ENCODE measurements around the gene POLR3C. TPM values are rescaled to one million over a fixed set of nuclear protein-coding genes. Genes with fewer than 3 reads are reported as not detected.
"Not testable (repeated sequence)": the region's sequence is repeated elsewhere in the genome, so short reads cannot be mapped to it uniquely, and the experiment has no call there.

The POLR3C gene
- total RNA-seq, 1 experiment from 2014 or later: 61.3 TPM

DNA sequence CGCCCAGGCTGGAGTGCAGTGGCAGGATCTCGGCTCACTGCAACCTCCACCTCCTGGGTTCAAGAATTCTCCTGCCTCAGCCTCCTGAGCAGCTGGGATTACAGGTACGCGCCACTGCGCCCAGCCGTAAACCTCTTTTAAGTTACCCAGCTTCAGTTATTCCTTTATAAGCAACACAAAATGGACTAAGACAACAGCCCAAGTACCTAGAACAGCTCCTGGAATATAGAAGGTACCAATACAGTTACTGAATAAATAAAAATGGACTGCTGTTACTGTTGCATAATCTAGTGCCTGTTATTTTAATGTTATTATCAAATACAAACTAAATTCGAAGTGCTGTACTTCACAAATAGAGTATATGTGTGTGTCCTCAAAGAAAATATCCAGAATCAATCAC is 17.2 kb upstream of the POLR3C start:
- no peak for DNase-seq (ENCODE audit: low read depth, low spot score)
- in situ Hi-C loops (cut with HindIII; ENCODE audit: low pct_unique_long_range_greater_than_20kb, low sequenced_read_pairs): no loop called here

- DNase-seq (ENCODE audit: low read depth, low spot score); in situ Hi-C loops (cut with HindIII; ENCODE audit: low pct_unique_long_range_greater_than_20kb, low sequenced_read_pairs): not testable (repeated sequence)
Observed at GRCh38 chr1:145812977-145813810, 10.8 kb upstream of the POLR3C start.

- in situ Hi-C loops (cut with HindIII; ENCODE audit: low pct_unique_long_range_greater_than_20kb, low sequenced_read_pairs); DNase-seq (ENCODE audit: low read depth, low spot score): not testable (repeated sequence)
Observed at GRCh38 chr1:145818095-145818494, 5.9 kb upstream of the POLR3C start.

DNA sequence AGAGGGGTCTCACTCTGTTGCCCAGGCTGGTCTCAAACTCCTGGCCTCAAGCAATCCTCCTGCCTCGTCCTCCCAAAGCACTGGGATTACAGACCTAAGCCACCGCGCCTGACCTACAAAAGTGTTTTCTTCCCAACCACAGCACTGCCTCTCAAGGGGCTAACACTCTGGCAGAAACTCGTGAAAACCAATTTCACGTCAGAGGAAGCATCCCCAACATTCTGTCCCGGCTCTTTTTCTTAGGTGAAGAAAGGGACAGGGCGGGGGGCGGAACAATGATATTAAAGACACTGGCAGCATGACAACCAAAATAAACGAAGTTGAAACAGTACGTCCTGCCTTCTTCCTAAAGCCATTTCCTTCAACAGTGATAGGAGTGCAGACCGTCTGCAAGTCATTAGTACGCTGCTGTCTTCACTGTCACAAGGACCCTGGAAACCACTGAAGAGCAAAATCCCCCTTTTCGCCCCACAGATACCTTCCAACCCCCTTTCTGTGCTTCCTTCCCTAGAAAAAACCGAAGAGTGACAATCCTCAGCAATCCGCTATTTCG is 1.1 kb upstream of the POLR3C start:
- in situ Hi-C loops (cut with HindIII; ENCODE audit: low pct_unique_long_range_greater_than_20kb, low sequenced_read_pairs); DNase-seq (ENCODE audit: low read depth, low spot score): not testable (repeated sequence)

DNA sequence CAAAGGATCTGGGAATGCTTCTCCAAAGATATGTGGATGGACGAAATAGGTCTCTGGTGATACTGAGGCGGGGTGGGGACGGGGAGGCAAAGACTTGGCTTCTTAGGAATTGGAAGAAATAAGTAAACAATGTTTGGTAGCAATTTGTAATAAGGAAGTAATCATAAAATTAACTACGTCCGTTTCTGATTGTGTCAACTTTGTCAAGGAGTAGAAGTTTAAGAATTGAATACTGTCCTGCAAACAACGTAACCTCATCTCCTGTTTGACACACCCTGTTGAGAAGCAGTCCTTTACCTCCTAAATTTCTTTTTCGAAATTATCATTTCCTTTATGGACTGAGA is 471 bp downstream of the POLR3C start:
- no peak for DNase-seq (ENCODE audit: low read depth, low spot score)
- in situ Hi-C loops (cut with HindIII; ENCODE audit: low pct_unique_long_range_greater_than_20kb, low sequenced_read_pairs): no loop called here

DNA sequence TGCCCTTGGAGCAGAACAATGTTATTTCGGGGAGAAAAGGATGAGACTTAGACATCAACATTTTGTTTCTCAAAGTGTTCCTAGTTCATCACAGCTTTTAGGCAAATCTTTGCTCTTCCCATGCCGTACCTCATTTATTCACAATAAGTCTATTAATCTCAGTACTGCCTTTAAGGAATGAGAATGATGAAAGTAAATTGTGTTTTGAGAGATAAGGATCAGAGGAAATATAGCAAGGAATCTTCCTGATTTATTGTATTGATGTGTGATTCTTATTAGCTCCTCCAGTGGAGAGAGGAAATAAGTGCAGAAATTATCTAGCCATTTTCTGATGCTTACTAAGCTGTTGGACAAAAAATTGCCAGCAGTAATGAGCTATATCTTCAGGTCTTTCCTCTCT is 2.0 kb downstream of the POLR3C start:
- DNase-seq (ENCODE audit: low read depth, low spot score): no peak
- in situ Hi-C loops (cut with HindIII; ENCODE audit: low pct_unique_long_range_greater_than_20kb, low sequenced_read_pairs): no loop called here

GRCh38 chr1:145827966-145828365 is 4.0 kb downstream of the POLR3C start:
- DNase-seq (ENCODE audit: low read depth, low spot score): no peak
- in situ Hi-C loops (cut with HindIII; ENCODE audit: low pct_unique_long_range_greater_than_20kb, low sequenced_read_pairs): no loop called here

GRCh38 chr1:145828367-145829026 is 4.5 kb downstream of the POLR3C start:
- no peak for DNase-seq (ENCODE audit: low read depth, low spot score)
- in situ Hi-C loops (cut with HindIII; ENCODE audit: low pct_unique_long_range_greater_than_20kb, low sequenced_read_pairs): no loop called here

DNA sequence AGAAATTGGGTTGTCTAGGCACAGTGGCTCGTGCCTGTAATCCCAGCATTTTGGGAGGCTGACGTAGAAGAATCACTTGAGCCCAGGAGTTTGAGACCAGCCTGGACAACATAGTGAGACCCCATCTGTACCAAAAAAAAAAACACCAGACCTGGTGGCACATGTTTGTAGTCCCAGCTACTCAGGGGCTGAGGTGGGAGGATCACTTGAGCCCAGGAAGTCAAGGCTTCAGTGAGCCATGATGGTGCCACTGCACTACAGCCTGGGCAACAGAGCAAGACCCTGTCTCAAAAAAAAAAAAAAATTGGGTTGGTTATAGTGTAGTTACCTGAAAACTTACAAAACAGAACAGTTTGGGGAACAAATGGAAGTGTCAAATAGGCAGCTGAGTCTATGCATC is 6.8 kb downstream of the POLR3C start:
- in situ Hi-C loops (cut with HindIII; ENCODE audit: low pct_unique_long_range_greater_than_20kb, low sequenced_read_pairs); DNase-seq (ENCODE audit: low read depth, low spot score): not testable (repeated sequence)

- in situ Hi-C loops (cut with HindIII; ENCODE audit: low pct_unique_long_range_greater_than_20kb, low sequenced_read_pairs): no loop called here
- DNase-seq (ENCODE audit: low read depth, low spot score): no peak
Observed at GRCh38 chr1:145837656-145838055, 13.7 kb downstream of the POLR3C start.

GRCh38 chr1:145843031-145843430 is 19.0 kb downstream of the POLR3C start:
- in situ Hi-C loops (cut with HindIII; ENCODE audit: low pct_unique_long_range_greater_than_20kb, low sequenced_read_pairs): no loop called here
- DNase-seq (ENCODE audit: low read depth, low spot score): no peak

GRCh38 chr1:145845144-145845513 is 21.1 kb downstream of the POLR3C start:
- DNase-seq (ENCODE audit: low read depth, low spot score): no peak
- in situ Hi-C loops (cut with HindIII; ENCODE audit: low pct_unique_long_range_greater_than_20kb, low sequenced_read_pairs): no loop called here

GRCh38 chr1:145845514-145846161 is 21.6 kb downstream of the POLR3C start, which contains the start of gene NUDT17:
TSS of gene NUDT17 (plus strand) at chr1:145845630. CDS start at chr1:145845641, 11 bp downstream.
- in situ Hi-C loops (cut with HindIII; ENCODE audit: low pct_unique_long_range_greater_than_20kb, low sequenced_read_pairs): no loop called here
- peak; percentile 82 for DNase-seq (ENCODE audit: low read depth, low spot score)

GRCh38 chr1:145846201-145846612 is 22.2 kb downstream of the POLR3C start:
- in situ Hi-C loops (cut with HindIII; ENCODE audit: low pct_unique_long_range_greater_than_20kb, low sequenced_read_pairs): no loop called here
- DNase-seq (ENCODE audit: low read depth, low spot score): peak; percentile 68

DNA sequence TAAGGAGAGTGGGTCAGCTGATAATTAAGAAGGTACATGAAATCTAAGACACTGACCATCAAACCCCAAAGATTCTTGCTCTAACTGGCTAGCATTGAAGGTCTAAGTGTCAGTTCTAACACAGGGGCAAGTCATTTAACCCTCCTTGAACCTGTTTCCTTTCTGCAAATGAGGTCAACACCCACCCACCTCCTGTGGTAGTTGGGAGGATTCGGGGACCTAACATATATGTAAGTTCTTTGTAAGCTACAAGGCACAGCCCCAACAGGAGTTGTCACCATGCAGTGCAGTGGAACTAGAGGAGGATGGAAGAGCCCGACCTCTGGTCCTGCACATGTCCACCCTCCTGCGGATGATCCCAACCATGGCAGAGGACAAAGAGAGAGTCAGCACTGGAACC is 23.8 kb downstream of the POLR3C start:
- in situ Hi-C loops (cut with HindIII; ENCODE audit: low pct_unique_long_range_greater_than_20kb, low sequenced_read_pairs): no loop called here
- no peak for DNase-seq (ENCODE audit: low read depth, low spot score)

- in situ Hi-C loops (cut with HindIII; ENCODE audit: low pct_unique_long_range_greater_than_20kb, low sequenced_read_pairs): no loop called here
- DNase-seq (ENCODE audit: low read depth, low spot score): peak; percentile 41
Observed at GRCh38 chr1:145849356-145850160, 25.6 kb downstream of the POLR3C start.

DNA sequence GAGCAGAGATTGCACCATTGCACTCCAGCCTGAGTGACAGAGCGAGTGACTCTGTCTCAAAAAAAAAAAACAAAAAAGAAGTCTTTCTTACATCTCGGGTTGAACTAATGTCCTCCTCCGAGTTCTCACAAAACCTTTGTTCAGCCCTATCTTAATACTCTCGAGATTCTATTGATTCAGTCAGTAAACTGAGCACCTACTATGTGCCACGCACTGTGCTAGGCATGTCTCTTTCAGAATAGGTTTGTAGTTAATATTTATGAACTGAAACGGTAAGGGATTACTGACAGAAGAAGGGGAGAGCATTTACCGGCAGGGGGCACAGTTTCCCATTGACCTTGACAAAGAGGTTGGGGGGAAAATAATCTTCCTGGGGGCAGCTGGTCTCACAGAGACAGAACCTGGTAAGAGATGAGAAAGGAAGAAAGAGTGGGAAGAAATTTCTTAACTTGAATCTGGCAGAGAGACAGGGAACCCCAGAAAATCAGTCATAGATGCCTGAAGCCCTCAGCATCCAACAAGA is 31.5 kb downstream of the POLR3C start:
- peak; percentile 61 for DNase-seq (ENCODE audit: low read depth, low spot score)
- in situ Hi-C loops (cut with HindIII; ENCODE audit: low pct_unique_long_range_greater_than_20kb, low sequenced_read_pairs): no loop called here

All from SK-MEL-5 (cell line).